Spleen (tissue), 7 donors: Measurements from ENCODE around the gene C12orf56.

Source experiments
- POLR2A ChIP-seq, 3 donors: fragments of 450-650 bp; IDR thresholded peaks; one replicate each; pipeline ENCODE4 v1.5.1; 2017; ENCODE audit warnings: antibody characterized with exemption in 3 of 3, mild to moderate bottlenecking in 1 of 3
- TF ChIP-seq, protein P1 (sequence below), 11 experiments: fragments of 200-600 bp in 7 of 11; fragments of 450-650 bp in 4 of 11; sonication (generic) in 4 of 11; IDR thresholded peaks in 8 of 11; conservative IDR thresholded peaks in 3 of 11; 1 replicate in 7 of 11; 2 replicates in 4 of 11; pipeline versions ENCODE4 v1.4.0 to v1.8.0; 2016 to 2021; ENCODE audit warnings: antibody characterized with exemption in 11 of 11, inconsistent platforms in 4 of 11, mild to moderate bottlenecking in 1 of 11
- donor health status: DM: no; HTN: no; CAD: no; lungs with moderate emphysema.
- donor health status: DM: no; HTN: no; CAD: no.
- donor health status: DM: no; HTN: no; CAD: no.

DNA sequence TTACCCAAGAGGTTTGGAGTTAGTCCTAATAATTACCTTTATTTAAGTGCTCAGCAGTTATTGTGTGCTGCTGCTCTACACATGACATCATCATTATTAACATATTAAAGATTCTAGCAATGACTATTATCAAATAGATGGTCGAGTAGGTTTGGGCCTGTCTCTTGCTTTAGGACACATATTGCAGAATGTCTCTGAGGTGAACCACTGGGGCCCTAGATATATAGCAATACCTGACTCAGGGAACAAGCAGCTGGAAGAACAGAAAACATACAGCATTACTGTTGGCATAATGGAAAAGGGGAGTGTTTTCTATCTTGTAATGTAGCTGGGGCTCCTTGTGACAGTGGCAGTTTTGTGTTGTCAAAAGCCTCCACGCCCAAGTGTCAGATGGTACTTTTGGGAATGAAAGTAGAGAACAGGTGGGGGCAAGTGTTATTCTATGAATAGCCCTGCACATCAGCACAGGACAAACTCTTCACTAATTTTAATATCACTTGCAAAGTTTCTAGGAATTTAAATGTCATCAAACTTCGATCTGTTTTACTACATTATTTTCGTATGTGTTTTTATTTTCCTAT is 54.6 kb downstream of the C12orf56 start:
- TF ChIP-seq, protein P1, sequence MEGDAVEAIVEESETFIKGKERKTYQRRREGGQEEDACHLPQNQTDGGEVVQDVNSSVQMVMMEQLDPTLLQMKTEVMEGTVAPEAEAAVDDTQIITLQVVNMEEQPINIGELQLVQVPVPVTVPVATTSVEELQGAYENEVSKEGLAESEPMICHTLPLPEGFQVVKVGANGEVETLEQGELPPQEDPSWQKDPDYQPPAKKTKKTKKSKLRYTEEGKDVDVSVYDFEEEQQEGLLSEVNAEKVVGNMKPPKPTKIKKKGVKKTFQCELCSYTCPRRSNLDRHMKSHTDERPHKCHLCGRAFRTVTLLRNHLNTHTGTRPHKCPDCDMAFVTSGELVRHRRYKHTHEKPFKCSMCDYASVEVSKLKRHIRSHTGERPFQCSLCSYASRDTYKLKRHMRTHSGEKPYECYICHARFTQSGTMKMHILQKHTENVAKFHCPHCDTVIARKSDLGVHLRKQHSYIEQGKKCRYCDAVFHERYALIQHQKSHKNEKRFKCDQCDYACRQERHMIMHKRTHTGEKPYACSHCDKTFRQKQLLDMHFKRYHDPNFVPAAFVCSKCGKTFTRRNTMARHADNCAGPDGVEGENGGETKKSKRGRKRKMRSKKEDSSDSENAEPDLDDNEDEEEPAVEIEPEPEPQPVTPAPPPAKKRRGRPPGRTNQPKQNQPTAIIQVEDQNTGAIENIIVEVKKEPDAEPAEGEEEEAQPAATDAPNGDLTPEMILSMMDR (IDR thresholded peaks at IDR 0.05 in 8 of 11, conservative IDR thresholded peaks at IDR 0.05 in 3 of 11): no peak
- no peak for TF ChIP-seq POLR2A (IDR thresholded peaks at IDR 0.05)
